ENCODE measurements around the gene KRT82.
"Not testable (repeated sequence)": the region's sequence is repeated elsewhere in the genome, so short reads cannot be mapped to it uniquely, and the experiment has no call there.

The KRT82 gene

DNA sequence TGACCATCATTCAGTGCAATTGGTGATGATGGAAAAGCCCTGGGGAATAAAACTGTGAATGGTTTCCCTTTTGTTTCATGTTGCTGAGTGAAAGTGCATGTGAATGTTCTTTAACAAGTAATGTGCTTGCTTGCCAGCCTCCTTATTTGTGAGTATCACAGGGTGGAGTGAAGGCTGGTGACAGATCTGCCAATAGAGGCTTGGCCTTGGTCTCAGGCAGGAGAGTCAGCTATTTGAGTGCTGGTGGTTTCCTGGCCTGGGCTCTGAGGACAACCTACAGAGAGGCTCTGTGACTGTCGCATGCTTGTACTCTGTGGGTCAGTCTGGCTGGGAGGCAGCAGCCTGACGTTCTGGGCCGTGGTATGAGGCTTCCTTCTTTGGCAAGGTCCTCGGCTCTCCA is 59.5 kb downstream of the KRT82 start:
- Mint-ChIP-seq H3K27ac (no peak overlapping the region), H3K36me3 (ENCODE audit: low read depth) (no peaks in the 10 kb centered on the region), H3K27me3 (peaks cover 7% of the 10 kb centered on the region), H3K4me1 (ENCODE audit: low read depth) (peaks cover 8% of the 10 kb centered on the region), H3K9me3 (no peaks in the 10 kb centered on the region), H3K4me3 (no peak overlapping the region)

DNA sequence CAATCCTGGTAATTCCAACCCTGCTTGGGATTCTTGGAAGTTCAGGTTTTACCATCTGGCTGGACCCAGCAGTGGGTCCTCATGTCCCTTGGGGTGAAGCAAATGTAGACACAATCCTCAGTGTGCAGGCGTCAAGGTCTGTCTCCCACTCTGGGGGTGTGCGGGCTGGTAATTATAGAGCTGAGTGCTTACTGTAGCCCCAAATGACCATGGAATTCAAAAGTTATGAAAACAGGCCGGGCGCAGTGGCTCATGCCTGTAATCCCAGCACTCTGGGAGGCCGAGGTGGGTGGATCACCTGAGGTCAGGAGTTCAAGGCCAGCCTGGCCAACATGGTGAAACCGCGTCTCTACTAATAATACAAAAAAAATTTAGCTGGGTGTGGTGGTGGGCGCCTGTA is 61.1 kb downstream of the KRT82 start:
- H3K27me3 Mint-ChIP-seq; H3K9me3 Mint-ChIP-seq; H3K36me3 Mint-ChIP-seq (ENCODE audit: low read depth); H3K4me1 Mint-ChIP-seq (ENCODE audit: low read depth); H3K27ac Mint-ChIP-seq; H3K4me3 Mint-ChIP-seq: not testable (repeated sequence)

DNA sequence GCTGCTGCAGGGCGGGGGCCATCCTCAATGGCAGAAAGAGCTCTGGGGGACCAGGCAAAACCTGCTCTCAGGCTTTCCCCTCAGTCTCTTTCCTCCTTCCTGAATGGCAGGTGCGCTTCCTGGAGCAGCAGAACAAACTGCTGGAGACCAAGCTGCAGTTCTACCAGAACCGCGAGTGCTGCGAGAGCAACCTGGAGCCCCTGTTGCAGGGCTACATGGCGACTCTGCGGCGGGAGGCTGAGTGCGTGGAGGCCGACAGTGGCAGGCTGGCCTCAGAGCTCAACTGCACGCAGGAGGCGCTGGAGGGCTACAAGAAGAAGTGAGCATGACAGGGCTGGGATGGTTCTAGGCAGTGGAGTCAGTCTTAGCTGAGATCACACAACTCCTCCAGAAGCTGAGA is 62.0 kb downstream of the KRT82 start:
- Mint-ChIP-seq H3K27ac (no peak overlapping the region), H3K27me3 (peaks cover 3% of the 10 kb centered on the region), H3K4me3 (no peak overlapping the region), H3K9me3 (no peaks in the 10 kb centered on the region), H3K36me3 (ENCODE audit: low read depth) (no peaks in the 10 kb centered on the region), H3K4me1 (ENCODE audit: low read depth) (no peaks in the 10 kb centered on the region)

All from stimulated activated naive CD8-positive, alpha-beta T cell treated with anti-CD3 and anti-CD28 coated beads, Interleukin-15, Interleukin-2, amounts not matched to agents 100 ng/mL and 50 ng/mL, for 24 hours (primary cell).